ENCODE measurements around the gene CACNA1B. TPM values are rescaled to one million over a fixed set of nuclear protein-coding genes. Genes with fewer than 3 reads are reported as not detected.

CACNA1B gene
- total and polyA plus RNA-seq, 9 of the 15 experiments (the other 6 are each of a cell fraction or from before 2014, with no cell fraction given): 0.01 to 0.04 TPM; not detected in 7

DNA sequence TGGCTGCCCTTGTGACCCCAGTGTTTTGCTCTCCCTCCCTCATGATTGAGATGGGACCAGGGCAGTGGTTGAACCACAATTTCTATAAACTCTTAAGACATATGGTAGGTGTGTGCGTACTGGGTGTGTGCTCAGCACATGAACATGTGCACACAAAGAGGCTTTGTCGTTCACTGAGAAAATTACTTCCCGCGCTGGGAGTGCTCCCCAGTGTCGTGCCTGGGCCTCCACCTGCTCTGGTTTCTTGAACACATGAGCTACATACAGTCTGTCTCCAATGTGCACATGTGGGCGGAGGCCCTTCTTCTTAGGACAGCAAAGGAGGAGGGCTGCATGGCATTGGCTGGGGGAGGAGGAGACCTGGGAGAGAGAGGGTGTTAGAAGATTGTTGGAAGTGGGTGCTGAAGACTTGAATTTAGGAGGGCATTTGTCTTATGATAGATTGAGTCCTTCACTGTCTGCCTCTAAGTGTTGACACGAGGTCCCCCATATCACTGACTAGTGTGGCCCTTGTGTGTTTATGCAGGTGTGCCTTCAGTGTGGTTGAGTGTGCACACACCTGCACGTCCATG is 170.0 kb downstream of the CACNA1B start:
- CTCF ChIA-PET (ENCODE audit: low intra/inter-chr PET ratio): no interaction called here
- POLR2A ChIA-PET: no interaction called here
- no peak overlapping the region for H3K4me3 ChIP-seq
- H3K36me3 ChIP-seq (ENCODE audit: control insufficient read depth, insufficient read depth, low read length): no peaks in the 10 kb centered on the region
- BruUV-seq (replicated peaks): no TSS peak
- H2AFZ ChIP-seq (ENCODE audit: low read depth, low read length): no peak overlapping the region
- H4K20me1 ChIP-seq (replicated peaks; ENCODE audit: control insufficient read depth, insufficient read depth, low read length): peaks cover 10% of the 10 kb centered on the region; the same call in 1 of the 2 replicates
- DNase-seq (ENCODE audit: extremely low read depth in 1 of 4, low spot score in 3 of 4) (no peak), FAIRE-seq (no peak), ATAC-seq (no peak)
- H3K27ac ChIP-seq (ENCODE audit: extremely low read depth, low read depth, low read length): no peak overlapping the region
- no peaks in the 10 kb centered on the region for H3K9me3 ChIP-seq (replicated peaks; ENCODE audit: control insufficient read depth, insufficient read depth, low read depth, low read length)
- in situ Hi-C loops (cut with MboI): no loop called here
- H3K4me1 ChIP-seq (replicated peaks in 1 of 2; ENCODE audit: control insufficient read depth in 2 of 2, insufficient read depth in 2 of 2, low read length in 2 of 2): peaks cover 0 to 4% of the 10 kb centered on the region in 2 experiments; a peak in 2 of 5 replicates
- TF ChIP-seq ZNF263 (CRISPR knock-in tag; IDR thresholded peaks at IDR 0.05; ENCODE audit: borderline replicate concordance): peak; percentile 48; the same call in 1 of the 2 replicates
- TF ChIP-seq MBD2 (IDR thresholded peaks at IDR 0.05; ENCODE audit: borderline replicate concordance, low read depth): no peak
- no peaks in the 10 kb centered on the region for H3K79me2 ChIP-seq (ENCODE audit: control insufficient read depth, insufficient read depth, low read length)
- no peak overlapping the region for H3K9ac ChIP-seq (ENCODE audit: insufficient read depth in 1 of 2, low read depth in 2 of 2, low read length in 2 of 2)
- no peaks in the 10 kb centered on the region for H3K9me1 ChIP-seq (ENCODE audit: control insufficient read depth, insufficient read depth, low read length)
- peaks cover 46 to 98% of the 10 kb centered on the region in 2 experiments for H3K27me3 ChIP-seq (ENCODE audit: control insufficient read depth in 2 of 2, insufficient read depth in 2 of 2, low read length in 2 of 2)
- intact Hi-C loops (cut with micrococcal nuclease): no loop called here
- WGBS (ENCODE audit: insufficient coverage, low coverage, missing lambda C conversion rate): 0% methylated on average over 8 of the region's 8 CpGs
- no peak overlapping the region for H3K4me2 ChIP-seq (ENCODE audit: insufficient read depth, low read length)

DNA sequence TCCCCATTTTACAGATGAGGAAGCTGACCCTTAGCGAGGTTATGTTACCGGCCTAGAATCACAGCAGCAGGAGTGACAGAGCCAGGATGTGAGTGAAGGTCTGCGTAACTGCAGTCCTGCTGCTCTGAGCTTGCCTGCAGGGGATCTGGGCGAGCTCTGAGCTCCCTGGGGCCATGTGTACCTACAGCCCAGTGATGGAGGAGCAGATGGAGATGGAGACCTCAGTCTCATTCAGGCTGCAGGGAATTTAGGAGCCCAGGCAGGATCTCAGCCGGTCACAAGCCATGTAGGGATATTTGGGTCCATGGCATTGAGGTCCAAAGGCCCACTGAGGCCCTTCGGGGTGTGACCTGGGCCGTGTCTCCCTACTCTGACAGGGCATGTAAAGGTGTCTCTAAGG is 170.6 kb downstream of the CACNA1B start:
- Histone ChIP-seq H3K27me3 (ENCODE audit: control insufficient read depth in 2 of 2, insufficient read depth in 2 of 2, low read length in 2 of 2) (peaks cover 42 to 98% of the 10 kb centered on the region in 2 experiments), H3K9ac (ENCODE audit: insufficient read depth in 1 of 2, low read depth in 2 of 2, low read length in 2 of 2) (no peak overlapping the region), H3K9me3 (replicated peaks; ENCODE audit: control insufficient read depth, insufficient read depth, low read depth, low read length) (no peaks in the 10 kb centered on the region), H3K79me2 (ENCODE audit: control insufficient read depth, insufficient read depth, low read length) (no peaks in the 10 kb centered on the region), H3K4me1 (replicated peaks in 1 of 2; ENCODE audit: control insufficient read depth in 2 of 2, insufficient read depth in 2 of 2, low read length in 2 of 2) (peaks cover 0 to 7% of the 10 kb centered on the region in 2 experiments; a peak in 3 of 5 replicates), H3K9me1 (ENCODE audit: control insufficient read depth, insufficient read depth, low read length) (no peaks in the 10 kb centered on the region), H3K27ac (ENCODE audit: extremely low read depth, low read depth, low read length) (no peak overlapping the region), H3K4me3 (no peak overlapping the region), H3K36me3 (ENCODE audit: control insufficient read depth, insufficient read depth, low read length) (no peaks in the 10 kb centered on the region), H4K20me1 (replicated peaks; ENCODE audit: control insufficient read depth, insufficient read depth, low read length) (peaks cover 4% of the 10 kb centered on the region; the same call in 1 of the 2 replicates), H2AFZ (ENCODE audit: low read depth, low read length) (no peak overlapping the region), H3K4me2 (ENCODE audit: insufficient read depth, low read length) (no peak overlapping the region)
- 1% methylated on average over 7 of the region's 7 CpGs for WGBS (ENCODE audit: insufficient coverage, low coverage, missing lambda C conversion rate)
- no TSS peak for BruUV-seq (replicated peaks)
- DNase-seq (ENCODE audit: extremely low read depth in 1 of 4, low spot score in 3 of 4): no peak
- ChIA-PET CTCF (ENCODE audit: low intra/inter-chr PET ratio) (no interaction called here), POLR2A (no interaction called here)
- no peak for TF ChIP-seq PHTF2 (CRISPR knock-in tag; IDR thresholded peaks at IDR 0.05)
- TF ChIP-seq NBN (IDR thresholded peaks at IDR 0.05; ENCODE audit: low read depth): no peak
- no peak for TF ChIP-seq PTBP1 (IDR thresholded peaks at IDR 0.05; ENCODE audit: low read depth, low read length)
- TF ChIP-seq U2AF2 (optimal IDR thresholded peaks at IDR 0.05; ENCODE audit: low read depth, low read length): no peak
- no peak for TF ChIP-seq BMI1 (IDR thresholded peaks at IDR 0.05; ENCODE audit: low read length)
- TF ChIP-seq, protein P1, sequence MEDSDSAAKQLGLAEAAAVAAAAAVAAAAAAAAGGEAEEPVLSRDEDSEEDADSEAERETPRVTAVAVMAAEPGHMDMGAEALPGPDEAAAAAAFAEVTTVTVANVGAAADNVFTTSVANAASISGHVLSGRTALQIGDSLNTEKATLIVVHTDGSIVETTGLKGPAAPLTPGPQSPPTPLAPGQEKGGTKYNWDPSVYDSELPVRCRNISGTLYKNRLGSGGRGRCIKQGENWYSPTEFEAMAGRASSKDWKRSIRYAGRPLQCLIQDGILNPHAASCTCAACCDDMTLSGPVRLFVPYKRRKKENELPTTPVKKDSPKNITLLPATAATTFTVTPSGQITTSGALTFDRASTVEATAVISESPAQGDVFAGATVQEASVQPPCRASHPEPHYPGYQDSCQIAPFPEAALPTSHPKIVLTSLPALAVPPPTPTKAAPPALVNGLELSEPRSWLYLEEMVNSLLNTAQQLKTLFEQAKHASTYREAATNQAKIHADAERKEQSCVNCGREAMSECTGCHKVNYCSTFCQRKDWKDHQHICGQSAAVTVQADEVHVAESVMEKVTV (CRISPR knock-in tag; IDR thresholded peaks at IDR 0.05): no peak
- no peak for TF ChIP-seq HNRNPL (IDR thresholded peaks at IDR 0.05; ENCODE audit: low read depth, low read length)
- TF ChIP-seq KHSRP (IDR thresholded peaks at IDR 0.05): no peak
- no peak for TF ChIP-seq ZNF766 (CRISPR knock-in tag; conservative IDR thresholded peaks at IDR 0.05)
- no peak for TF ChIP-seq MXI1 (IDR thresholded peaks at IDR 0.05; ENCODE audit: low read depth, low read length)
- no peak for TF ChIP-seq RBM15 (IDR thresholded peaks at IDR 0.05; ENCODE audit: insufficient read depth, low read length)
- TF ChIP-seq ZBED1 (IDR thresholded peaks at IDR 0.05): no peak
- ATAC-seq: no peak
- intact Hi-C loops (cut with micrococcal nuclease): no loop called here
- in situ Hi-C loops (cut with MboI): no loop called here
- no peak for FAIRE-seq
